NCI-H128 (cell line): ENCODE data around the gene TBATA.
A peak's percentile ranks its signal among the peaks of the same experiment; 100 is the strongest.

Experiments used
- DNase-seq: peaks from one replicate; lab custom pipeline; 2025; ENCODE audit not compliant: unreplicated experiment; lab: John Stamatoyannopoulos, UW

Gene TBATA

DNA sequence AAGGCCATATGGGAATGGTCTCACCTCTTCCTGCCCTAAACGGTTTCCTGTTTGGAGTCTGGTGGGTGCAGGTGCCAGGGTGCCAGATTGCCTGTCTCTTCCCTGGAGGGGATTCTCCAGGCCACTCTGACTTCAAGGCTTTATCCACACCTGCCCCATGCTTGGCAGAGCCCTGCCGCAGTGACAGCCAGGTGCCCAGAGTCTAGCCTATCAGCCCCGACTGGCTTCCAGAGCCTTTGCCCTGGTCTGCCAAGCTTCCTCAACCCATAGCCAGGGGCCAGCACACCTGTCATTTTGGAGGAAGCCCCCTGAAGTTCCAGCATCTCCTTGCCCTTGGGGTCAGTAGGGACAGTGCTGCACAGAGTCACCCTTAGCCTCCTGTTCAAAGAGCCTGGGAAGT, 21.6 kb downstream of the TBATA start:
- DNase-seq: no peak

DNA sequence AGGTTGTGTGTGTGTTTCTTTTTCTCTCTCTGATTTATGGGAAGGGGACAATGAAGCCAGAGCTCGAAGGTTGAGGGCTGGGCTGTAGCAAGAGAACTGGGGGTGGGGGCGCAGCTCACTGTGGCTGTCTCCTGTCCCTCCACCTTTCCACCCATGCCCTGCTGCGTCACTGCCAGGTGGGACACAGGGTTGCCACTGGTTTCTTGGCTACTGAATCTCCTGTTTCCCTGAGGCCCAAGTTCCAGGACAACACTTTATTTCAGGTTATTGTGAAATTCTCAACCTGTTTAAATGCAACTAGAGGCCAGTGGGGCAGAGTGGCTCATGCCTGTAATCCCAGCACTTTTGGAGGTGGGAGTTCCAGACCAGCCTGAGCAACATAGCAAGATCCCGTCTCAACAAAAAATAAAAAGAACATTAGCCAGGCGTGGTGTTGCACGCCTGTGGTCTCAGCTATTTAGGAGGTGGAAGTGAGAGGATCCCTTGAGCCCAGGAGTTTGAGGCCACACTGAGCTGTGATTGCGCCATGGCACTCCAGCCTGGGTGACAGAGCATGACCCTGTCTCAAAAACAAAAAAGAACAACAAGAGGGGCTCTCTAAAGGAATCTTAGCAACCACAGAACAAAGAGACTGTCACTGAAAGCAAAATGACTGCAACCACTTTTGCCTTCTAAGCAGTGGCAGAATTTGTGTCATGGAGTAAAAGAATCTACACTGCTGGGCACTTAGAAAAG, 22.6 kb downstream of the TBATA start:
- no peak for DNase-seq

GRCh38 chr10:70761727-70762350, 23.3 kb downstream of the TBATA start:
- DNase-seq: no peak

DNA sequence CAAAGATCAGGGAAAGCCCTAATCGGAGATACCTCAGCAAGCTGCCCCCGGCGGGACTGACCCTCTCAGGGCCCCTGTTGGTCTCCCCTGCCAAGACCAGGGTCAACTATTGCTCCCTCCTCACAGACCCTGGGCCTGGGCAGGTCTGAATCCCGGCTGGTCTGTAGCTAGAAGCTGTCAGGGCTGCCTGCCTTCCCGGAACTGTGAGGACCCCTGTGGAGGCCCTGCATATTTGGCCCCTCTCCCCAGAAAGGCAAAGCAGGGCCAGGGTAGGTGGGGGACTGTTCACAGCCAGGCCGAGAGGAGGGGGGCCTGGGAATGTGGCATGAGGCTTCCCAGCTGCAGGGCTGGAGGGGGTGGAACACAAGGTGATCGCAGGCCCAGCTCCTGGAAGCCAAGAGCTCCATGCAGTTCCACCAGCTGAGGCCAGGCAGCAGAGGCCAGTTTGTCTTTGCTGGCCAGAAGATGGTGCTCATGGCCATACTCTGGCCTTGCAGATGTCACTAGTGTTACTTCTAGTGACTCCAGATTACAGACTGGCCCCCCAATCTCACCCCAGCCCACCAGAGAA, 24.1 kb downstream of the TBATA start:
- no peak for DNase-seq

- no peak for DNase-seq
Observed at GRCh38 chr10:70760271-70760787, 24.8 kb downstream of the TBATA start.

DNA sequence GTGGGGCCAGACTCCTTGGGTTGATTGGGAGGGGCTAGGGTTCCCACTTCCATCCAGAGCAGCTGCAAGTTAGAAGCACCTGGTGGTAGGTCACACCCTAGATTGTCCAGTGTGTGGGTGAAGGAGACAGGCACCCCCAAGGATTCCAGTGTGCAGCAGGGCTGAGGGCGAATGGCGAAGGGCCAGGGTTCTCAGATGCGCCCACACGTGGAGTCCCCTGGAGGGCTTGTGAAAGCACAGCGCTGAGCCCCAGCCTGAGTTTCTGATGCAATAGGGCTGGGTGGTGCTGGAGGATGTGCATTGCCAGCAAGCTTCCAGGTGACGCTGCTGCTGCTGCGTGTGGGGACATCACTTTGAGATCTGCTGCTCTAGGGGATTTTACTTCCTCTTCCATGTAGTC, 25.4 kb downstream of the TBATA start:
- DNase-seq: no peak

DNA sequence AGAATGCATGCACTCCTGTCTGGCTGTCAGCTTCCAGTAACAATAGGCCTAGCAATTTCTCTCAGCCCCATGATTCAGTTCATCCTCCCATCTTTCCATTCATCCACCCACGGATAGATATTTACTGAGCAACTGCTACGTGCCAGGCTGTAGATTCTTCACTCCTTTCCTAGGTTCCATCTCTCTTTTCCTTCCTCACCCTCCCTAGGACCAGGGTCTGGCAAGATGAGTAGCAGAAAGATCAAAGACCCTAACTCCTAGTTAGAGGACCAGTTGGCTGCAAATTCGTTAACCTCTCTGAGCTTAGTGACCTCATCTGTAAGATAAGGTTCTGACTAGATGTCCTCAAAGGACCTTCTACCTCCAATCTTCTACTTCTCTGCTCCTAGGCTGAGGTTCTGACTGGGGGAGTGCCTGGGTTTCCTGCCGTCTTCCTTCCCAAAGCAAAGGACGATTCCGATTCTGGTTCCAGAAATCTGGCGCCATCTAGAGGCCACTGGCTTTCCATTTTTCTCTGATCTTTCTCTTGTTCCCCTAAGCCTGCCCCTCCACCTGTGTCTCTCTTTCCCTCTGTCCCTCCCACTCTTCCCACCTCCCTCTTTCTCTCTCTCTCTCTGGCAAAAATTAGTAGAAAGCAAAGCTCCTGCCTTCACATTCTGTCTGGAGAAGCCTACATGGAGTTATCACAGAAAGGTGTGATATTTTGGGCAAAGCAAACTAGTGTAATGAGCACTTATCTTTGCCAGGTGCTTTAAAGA, 26.2 kb downstream of the TBATA start:
- DNase-seq: peak; percentile 69

- DNase-seq: no peak
Observed at GRCh38 chr10:70757856-70758255, 27.3 kb downstream of the TBATA start.

DNA sequence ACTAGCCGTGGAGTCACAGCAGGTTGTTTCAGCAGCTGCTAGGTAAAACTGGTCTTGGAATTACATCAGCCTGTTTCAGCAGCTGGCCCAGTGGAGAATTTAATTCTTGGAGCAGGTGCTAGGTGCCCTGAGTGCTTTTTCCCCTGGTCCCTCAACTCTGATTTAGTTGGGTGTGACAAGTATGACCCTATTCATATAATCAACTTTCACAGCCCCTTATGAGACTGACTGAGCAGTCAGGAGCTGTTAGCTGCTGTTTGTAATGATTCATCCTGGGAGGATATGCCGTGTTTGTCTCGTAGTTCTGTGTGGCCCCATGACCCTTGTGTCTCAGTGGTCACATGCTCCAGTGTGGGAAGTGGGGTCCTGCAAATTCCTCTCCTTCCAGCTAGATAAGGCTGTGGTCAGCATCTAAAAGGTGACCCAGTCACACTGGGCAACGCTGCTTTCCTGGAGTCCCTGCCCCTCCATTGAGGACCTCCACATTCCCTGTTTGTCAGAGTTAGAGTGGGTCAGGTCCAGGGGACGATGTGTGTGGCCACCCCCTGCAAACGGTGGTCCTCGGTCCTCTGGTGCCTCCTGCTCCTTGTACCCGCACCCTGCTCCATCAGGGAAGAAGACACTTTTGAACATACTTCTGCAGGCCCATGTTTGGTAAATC, 28.3 kb downstream of the TBATA start:
- DNase-seq: no peak

DNA sequence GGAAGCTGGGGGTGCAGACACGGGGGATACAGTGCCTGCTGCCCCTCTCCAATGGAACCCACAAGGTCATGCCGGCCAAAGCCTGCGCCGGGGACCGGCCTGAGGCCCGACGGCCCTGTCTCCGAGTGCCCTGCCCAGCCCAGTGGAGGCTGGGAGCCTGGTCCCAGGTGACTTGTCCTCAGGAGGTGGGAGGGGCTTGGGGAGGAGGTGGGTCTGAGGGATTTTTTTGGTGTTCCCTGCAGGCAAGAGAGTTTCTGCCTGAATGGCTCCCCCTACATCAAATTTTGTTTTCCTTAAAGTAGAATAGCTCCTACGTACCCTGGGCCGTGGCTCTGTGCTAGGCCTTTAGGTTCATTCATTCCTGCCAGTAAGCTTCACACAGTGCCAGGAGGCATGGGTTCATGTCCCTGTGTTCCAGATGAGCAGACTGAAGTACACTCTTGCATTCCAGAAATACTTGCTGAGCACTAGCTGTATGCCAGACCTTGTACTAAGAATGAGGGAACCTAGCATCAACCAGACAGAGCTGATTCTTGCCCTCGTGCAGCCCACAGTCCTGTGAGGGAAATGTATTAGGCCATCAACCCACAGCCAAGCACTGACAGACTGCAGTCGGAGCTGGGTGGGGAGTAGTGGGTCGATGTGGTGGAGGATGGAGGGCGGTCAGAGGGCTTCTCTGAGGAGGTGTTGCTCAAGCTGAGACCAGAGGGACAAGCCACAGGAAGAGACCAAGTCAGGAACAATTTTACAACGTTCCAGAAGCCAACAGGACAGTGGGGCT, 31.1 kb downstream of the TBATA start:
- no peak for DNase-seq

DNA sequence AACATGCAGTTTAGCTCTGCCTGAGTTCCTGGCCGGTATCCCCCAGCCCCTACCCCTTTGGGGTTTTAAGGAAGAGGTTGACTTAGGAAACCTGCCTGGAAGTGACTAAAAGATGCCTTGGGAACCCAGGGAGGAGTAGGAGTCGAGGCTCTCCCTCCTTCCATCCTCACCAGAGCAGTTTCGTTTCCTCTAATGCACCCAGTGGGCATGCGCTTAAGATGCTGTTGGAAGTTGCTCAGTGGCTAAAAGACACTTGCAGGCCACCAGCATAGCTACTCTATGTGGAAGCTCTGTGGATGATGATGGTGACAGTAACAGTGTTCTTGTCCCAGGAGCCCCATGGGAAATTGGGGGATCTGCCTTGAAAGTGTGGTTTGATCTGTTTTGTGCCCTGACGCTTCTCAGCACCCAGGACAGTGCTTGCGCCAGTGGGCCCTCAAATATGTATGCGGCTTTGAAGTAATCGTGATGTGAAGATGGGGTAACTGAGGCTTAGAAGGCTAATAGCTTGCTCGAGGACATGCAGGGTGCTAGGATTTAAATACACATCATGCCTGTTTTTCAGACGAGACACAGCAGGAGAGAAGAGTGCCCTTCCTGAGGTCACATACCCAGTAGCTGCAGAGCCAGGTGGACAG, 32.0 kb downstream of the TBATA start:
- DNase-seq: no peak

- DNase-seq: no peak
Observed at GRCh38 chr10:70752571-70752970, 32.6 kb downstream of the TBATA start.

GRCh38 chr10:70751991-70752390, 33.2 kb downstream of the TBATA start:
- DNase-seq: no peak

DNA sequence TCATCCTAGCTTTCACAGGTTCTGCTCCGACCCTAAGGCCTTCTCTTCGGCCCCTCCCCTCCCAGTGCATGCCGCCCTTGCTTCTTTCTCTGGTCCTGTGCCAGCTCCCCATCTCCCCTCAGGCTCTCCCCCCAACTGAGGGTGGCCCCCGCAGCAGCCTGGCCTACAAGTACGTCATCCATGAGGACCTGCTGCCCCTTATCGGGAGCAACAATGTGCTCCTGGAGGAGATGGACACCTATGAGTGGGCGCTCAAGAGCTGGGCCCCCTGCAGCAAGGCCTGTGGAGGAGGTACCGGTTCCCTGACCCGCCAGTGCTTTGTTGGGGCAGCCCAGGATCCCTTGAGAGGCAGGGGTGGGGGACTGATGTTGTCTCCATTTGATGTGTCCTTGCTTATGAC, 33.8 kb downstream of the TBATA start:
- no peak for DNase-seq

DNA sequence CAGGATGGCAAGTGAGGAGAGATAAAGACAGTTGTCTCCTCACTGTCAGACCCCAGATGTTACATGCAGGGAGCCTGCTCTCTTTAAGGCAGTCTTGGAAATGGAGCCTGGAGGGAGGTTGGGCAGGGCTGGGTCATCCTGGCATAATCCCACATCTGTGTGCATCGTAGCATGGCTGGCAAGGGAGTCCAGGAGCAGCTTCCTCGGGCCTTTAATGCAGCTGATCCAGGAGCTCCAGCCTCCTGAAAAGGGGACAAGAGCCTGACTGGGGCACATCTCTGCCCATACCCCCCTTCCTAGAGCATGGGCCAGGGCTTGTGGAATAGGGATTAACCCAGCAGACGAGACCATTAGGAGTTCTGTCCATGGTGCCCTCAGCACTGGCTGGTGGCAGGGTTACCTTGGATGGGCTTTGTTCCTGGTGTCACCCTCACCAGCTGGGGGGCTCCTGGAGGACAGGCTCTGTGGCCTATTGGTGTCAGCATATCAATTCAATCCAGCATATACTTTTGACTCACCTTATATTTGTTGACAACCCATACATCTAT, 34.9 kb downstream of the TBATA start:
- DNase-seq: no peak

GRCh38 chr10:70749756-70750155, 35.4 kb downstream of the TBATA start:
- no peak for DNase-seq

DNA sequence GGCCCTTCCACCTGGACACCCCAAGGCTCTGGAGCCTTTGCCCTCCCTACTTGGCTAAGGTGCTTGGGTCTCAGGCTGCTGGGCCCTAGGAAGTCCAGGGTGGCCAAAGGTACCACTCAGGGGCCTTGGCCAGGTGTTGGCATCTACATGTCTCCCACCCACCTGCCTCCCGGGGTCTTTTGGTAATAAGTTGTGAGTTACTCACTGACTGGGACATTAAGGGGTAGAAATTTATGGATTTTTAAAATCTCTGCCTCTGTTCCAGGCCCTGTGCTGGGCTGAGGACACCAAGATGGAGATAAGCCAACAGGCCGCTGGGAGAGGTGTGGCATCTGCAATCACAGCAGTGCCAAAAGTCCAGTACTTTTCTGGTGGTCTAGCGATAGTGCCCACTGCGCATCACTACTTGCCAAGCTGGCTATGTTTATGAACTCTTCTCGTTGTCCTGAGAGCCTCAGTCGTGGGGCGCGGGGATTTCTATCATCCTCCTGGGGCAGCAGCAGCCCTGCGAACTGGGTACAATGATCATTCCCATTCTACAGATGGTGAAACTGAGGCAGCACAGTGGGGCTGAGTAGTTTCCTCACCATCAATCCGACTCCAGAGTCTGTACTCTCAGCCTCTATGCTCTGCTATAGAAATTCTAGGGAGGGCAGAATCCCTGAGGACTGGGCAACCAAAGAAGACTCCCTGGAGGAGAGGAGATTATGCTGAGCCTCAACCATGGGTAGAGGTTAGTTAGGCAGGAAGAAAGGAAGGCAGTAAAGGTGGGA, 36.2 kb downstream of the TBATA start:
- DNase-seq: no peak

DNA sequence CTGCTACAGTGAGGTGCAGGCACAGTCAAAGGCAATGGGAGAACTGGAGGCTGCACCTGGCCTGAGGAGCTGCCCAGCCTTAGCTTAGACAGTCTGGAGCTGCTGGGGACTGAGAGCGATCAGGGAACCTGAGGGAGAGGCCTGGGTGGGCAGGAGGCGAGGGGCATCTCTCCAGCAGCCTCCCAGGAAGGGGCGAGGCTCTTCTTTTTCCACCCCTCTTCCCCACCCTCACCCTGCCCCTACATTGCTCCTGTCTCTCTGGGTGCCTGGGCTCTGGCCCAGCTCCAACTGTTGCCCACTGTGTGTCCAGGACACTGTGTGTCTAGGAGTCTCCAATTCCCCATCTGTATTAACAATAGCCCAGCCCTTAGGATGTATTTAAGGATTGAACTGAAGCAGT, 36.9 kb downstream of the TBATA start:
- no peak for DNase-seq
